IMR-90 (cell line): Measurements from ENCODE around the gene CPEB3. TPM values are rescaled to one million over a fixed set of nuclear protein-coding genes. Genes with fewer than 3 reads are reported as not detected.

Experiments used
- ATAC-seq: fragments of 200-7000 bp; cut with Tn5 transposase; 2 replicates; pipeline ENCODE4 v1.9.1; 2020; ENCODE audit warnings: low read depth, mild to moderate bottlenecking, moderate library complexity
- BruUV-seq: library from RNA; stranded (reverse); fragments of 400-500 nt; replicated peaks from 2 replicates; lab custom pipeline; 2021; lab: Mats Ljungman, UMichigan
- CTCF ChIA-PET: fragments of 300-600 bp; formaldehyde crosslinking; extraction: SDS; loops from one replicate; lab custom pipeline; 2021; ENCODE audit warnings: antibody characterized with exemption; lab: Yijun Ruan, JAX
- POLR2A ChIA-PET: fragments of 300-600 bp; sonication (Branson Sonifier 250); formaldehyde crosslinking; loops from one replicate; lab custom pipeline; 2022; ENCODE audit warnings: antibody characterized with exemption; ENCODE audit not compliant: unreplicated experiment; lab: Charles Lee
- DNase-seq: peaks from one replicate; pipeline ENCODE4 v3.0.0; 2013
- H2AFZ ChIP-seq: replicated peaks from 2 replicates; pipeline ENCODE3; 2013; ENCODE audit warnings: low read length, mild to moderate bottlenecking; ENCODE audit not compliant: poor library complexity
- H2AK5ac ChIP-seq: 2 replicates; pipeline ENCODE4 v1.6.1; 2013; ENCODE audit warnings: low read depth, low read length, inconsistent platforms
- H2AK9ac ChIP-seq: replicated peaks from 2 replicates; pipeline ENCODE3; 2013; ENCODE audit warnings: mild to moderate bottlenecking, low read depth, low read length, moderate library complexity; ENCODE audit not compliant: poor library complexity
- H2BK120ac ChIP-seq: 2 replicates; pipeline ENCODE4 v1.6.1; 2013; ENCODE audit warnings: low read depth, low read length, inconsistent platforms
- H2BK15ac ChIP-seq: 3 replicates; pipeline ENCODE4 v1.6.1; 2013; ENCODE audit warnings: low read depth, low read length, inconsistent platforms
- H2BK20ac ChIP-seq: 2 replicates; pipeline ENCODE4 v1.6.1; 2013; ENCODE audit warnings: low read depth, mild to moderate bottlenecking, inconsistent platforms, low read length, moderate library complexity
- H2BK5ac ChIP-seq: 2 replicates; pipeline ENCODE4 v1.6.1; 2013; ENCODE audit warnings: mild to moderate bottlenecking, low read depth, low read length, inconsistent platforms; ENCODE audit not compliant: poor library complexity, severe bottlenecking
- H3K14ac ChIP-seq: replicated peaks from 2 replicates; pipeline ENCODE4 v1.6.1; 2013; ENCODE audit warnings: low read depth, low read length, inconsistent platforms
- H3K18ac ChIP-seq: 2 replicates; pipeline ENCODE4 v1.6.1; 2013; ENCODE audit warnings: low read depth, low read length, control low read depth
- H3K23ac ChIP-seq: 2 replicates; pipeline ENCODE4 v1.6.1; 2013; ENCODE audit warnings: low read depth, low read length, inconsistent platforms
- H3K27ac ChIP-seq: 2 replicates; pipeline ENCODE4 v1.5.1; 2013; ENCODE audit warnings: mild to moderate bottlenecking, control low read depth, low read length; ENCODE audit not compliant: insufficient read depth
- H3K27me3 ChIP-seq: 2 replicates; pipeline ENCODE4 v1.6.1; 2013; ENCODE audit warnings: low read length; ENCODE audit not compliant: control insufficient read depth, insufficient read depth
- H3K36me3 ChIP-seq: 2 replicates; pipeline ENCODE4 v1.6.1; 2013; ENCODE audit warnings: low read length, mixed read lengths; ENCODE audit not compliant: control insufficient read depth, insufficient read depth
- H3K4ac ChIP-seq: 2 replicates; pipeline ENCODE4 v1.6.1; 2013; ENCODE audit warnings: low read depth, low read length, inconsistent platforms
- H3K4me1 ChIP-seq: 2 replicates; pipeline ENCODE4 v1.6.1; 2013; ENCODE audit warnings: low read length, mixed read lengths; ENCODE audit not compliant: control insufficient read depth, insufficient read depth
- H3K4me2 ChIP-seq: 2 replicates; pipeline ENCODE4 v1.6.1; 2013; ENCODE audit warnings: low read depth, mild to moderate bottlenecking, control low read depth, low read length, moderate library complexity
- H3K4me3 ChIP-seq: 2 replicates; pipeline ENCODE4 v1.5.1; 2013; ENCODE audit warnings: low read depth, mild to moderate bottlenecking, control low read depth, low read length, moderate library complexity; ENCODE audit not compliant: insufficient read depth
- H3K56ac ChIP-seq: 2 replicates; pipeline ENCODE4 v1.6.1; 2013; ENCODE audit warnings: low read length, inconsistent platforms; ENCODE audit not compliant: insufficient read depth; ENCODE audit errors: extremely low read depth
- H3K79me1 ChIP-seq, 2 experiments: 2 replicates each; pipeline ENCODE4 v1.6.1; 2013; ENCODE audit warnings: low read length in 2 of 2, inconsistent platforms in 1 of 2, low read depth in 1 of 2
- H3K9ac ChIP-seq: 2 replicates; pipeline ENCODE4 v1.6.1; 2013; ENCODE audit warnings: low read depth, low read length, control low read depth
- H3K9me1 ChIP-seq: 2 replicates; pipeline ENCODE4 v1.6.1; 2013; ENCODE audit warnings: low read length, inconsistent platforms; ENCODE audit not compliant: insufficient read depth
- H3K9me3 ChIP-seq: 2 replicates; pipeline ENCODE4 v1.6.1; 2013; ENCODE audit warnings: low read length; ENCODE audit not compliant: control insufficient read depth, insufficient read depth
- H4K20me1 ChIP-seq: 2 replicates; pipeline ENCODE4 v1.6.1; 2013; ENCODE audit warnings: low read length, inconsistent platforms; ENCODE audit not compliant: insufficient read depth
- H4K5ac ChIP-seq: 2 replicates; pipeline ENCODE4 v1.6.1; 2013; ENCODE audit warnings: mild to moderate bottlenecking, low read depth, low read length, control low read depth
- H4K8ac ChIP-seq, 2 experiments: 2 replicates each; pipeline ENCODE4 v1.6.1; 2013; ENCODE audit warnings: low read depth in 2 of 2, low read length in 2 of 2, control low read depth in 1 of 2, inconsistent platforms in 1 of 2
- H4K91ac ChIP-seq: 2 replicates; pipeline ENCODE4 v1.6.1; 2013; ENCODE audit warnings: low read depth, low read length, inconsistent platforms; ENCODE audit not compliant: insufficient read depth
- BHLHE40 ChIP-seq: fragments of 150-350 bp; IDR thresholded peaks from 2 replicates; pipeline ENCODE4 v1.6.1; 2016; ENCODE audit warnings: mild to moderate bottlenecking, low read depth, low read length
- CEBPB ChIP-seq: IDR thresholded peaks from 2 replicates; pipeline ENCODE4 v1.6.1; 2012; ENCODE audit warnings: low read depth, low read length, improper control_type of control experiment
- MAFK ChIP-seq: IDR thresholded peaks from 2 replicates; pipeline ENCODE4 v1.6.1; 2012; ENCODE audit warnings: low read depth, low read length, improper control_type of control experiment
- MAZ ChIP-seq: IDR thresholded peaks from 2 replicates; pipeline ENCODE4 v1.6.1; 2012; ENCODE audit warnings: low read depth, mild to moderate bottlenecking, low read length, improper control_type of control experiment, moderate library complexity, borderline replicate concordance
- MXI1 ChIP-seq: IDR thresholded peaks from 2 replicates; pipeline ENCODE4 v1.6.1; 2012; ENCODE audit warnings: low read depth, mild to moderate bottlenecking, low read length, moderate library complexity, borderline replicate concordance
- NFE2L2 ChIP-seq: fragments of 150-350 bp; IDR thresholded peaks from 2 replicates; pipeline ENCODE4 v1.6.1; 2016; ENCODE audit warnings: low read depth, mild to moderate bottlenecking, low read length
- POLR2A ChIP-seq: IDR thresholded peaks from 2 replicates; pipeline ENCODE4 v1.6.1; 2012; ENCODE audit warnings: mild to moderate bottlenecking, low read depth, low read length
- RAD21 ChIP-seq: IDR thresholded peaks from 2 replicates; pipeline ENCODE4 v1.6.1; 2012; ENCODE audit warnings: low read length, improper control_type of control experiment
- RCOR1 ChIP-seq: IDR thresholded peaks from 2 replicates; pipeline ENCODE4 v1.6.1; 2012; ENCODE audit warnings: mild to moderate bottlenecking, low read length, improper control_type of control experiment; ENCODE audit not compliant: insufficient replicate concordance
- RFX5 ChIP-seq: IDR thresholded peaks from 2 replicates; pipeline ENCODE4 v1.8.0; 2012; ENCODE audit warnings: low read depth, mild to moderate bottlenecking, low read length, moderate library complexity
- SMC3 ChIP-seq: fragments of 150-350 bp; IDR thresholded peaks from 2 replicates; pipeline ENCODE4 v1.6.1; 2016; ENCODE audit warnings: low read depth, mild to moderate bottlenecking, antibody characterized with exemption, low read length, moderate library complexity
- WGBS, 2 experiments: methylation state at CpG; one replicate each; pipeline versions ENCODE4 v1.1.5 to v1.1.7; 2013; ENCODE audit warnings: missing lambda C conversion rate in 2 of 2; ENCODE audit not compliant: insufficient read length in 1 of 2; ENCODE audit errors: extremely low coverage in 2 of 2; 5-methylcytosine and 5-hydroxymethylcytosine counted together
- dilution Hi-C: fragments of 300-500 bp; cut with HindIII; formaldehyde crosslinking; loops from one replicate; pipeline ENCODE4 v1.14.3; 2018; ENCODE audit warnings: low sequenced_read_pairs; ENCODE audit not compliant: unreplicated experiment
- in situ Hi-C: fragments of 300-500 bp; cut with MboI; formaldehyde crosslinking; loops from 3 replicates; pipeline ENCODE4 v1.14.3; 2019; ENCODE audit warnings: low sequenced_read_pairs, inconsistent platforms, mixed read lengths
- intact Hi-C: fragments of 100-400 bp; cut with micrococcal nuclease; formaldehyde crosslinking; loops from 2 replicates; pipeline ENCODE4 v1.10.0; 2022
- polyA plus RNA-seq, 3 experiments: library from polyadenylated mRNA; depleted of rRNA; stranded (reverse); fragments of >200 nt; gene quantifications; 2 replicates each; pipeline ENCODE4 v1.2.3, GENCODE V29; 2012; ENCODE audit warnings: low replicate concordance in 1 of 3
- total RNA-seq: library from RNA; depleted of rRNA; stranded (reverse); fragments of >200 nt; gene quantifications from 2 replicates; pipeline ENCODE4 v1.2.3, GENCODE V29; 2012
- TF ChIP-seq, protein P1 (sequence below): conservative IDR thresholded peaks from 2 replicates; pipeline ENCODE4 v1.5.1; 2012; ENCODE audit warnings: mild to moderate bottlenecking, low read depth, low read length, improper control_type of control experiment
- TF ChIP-seq, protein P2 (sequence below): fragments of 150-350 bp; IDR thresholded peaks from 2 replicates; pipeline ENCODE4 v1.6.1; 2016; ENCODE audit warnings: low read depth, mild to moderate bottlenecking, low read length, moderate library complexity, borderline replicate concordance

CPEB3 gene
- total and polyA plus RNA-seq, 2 of the 4 experiments (the other 2 are of a cell fraction) = 0.18 to 0.36 TPM

DNA sequence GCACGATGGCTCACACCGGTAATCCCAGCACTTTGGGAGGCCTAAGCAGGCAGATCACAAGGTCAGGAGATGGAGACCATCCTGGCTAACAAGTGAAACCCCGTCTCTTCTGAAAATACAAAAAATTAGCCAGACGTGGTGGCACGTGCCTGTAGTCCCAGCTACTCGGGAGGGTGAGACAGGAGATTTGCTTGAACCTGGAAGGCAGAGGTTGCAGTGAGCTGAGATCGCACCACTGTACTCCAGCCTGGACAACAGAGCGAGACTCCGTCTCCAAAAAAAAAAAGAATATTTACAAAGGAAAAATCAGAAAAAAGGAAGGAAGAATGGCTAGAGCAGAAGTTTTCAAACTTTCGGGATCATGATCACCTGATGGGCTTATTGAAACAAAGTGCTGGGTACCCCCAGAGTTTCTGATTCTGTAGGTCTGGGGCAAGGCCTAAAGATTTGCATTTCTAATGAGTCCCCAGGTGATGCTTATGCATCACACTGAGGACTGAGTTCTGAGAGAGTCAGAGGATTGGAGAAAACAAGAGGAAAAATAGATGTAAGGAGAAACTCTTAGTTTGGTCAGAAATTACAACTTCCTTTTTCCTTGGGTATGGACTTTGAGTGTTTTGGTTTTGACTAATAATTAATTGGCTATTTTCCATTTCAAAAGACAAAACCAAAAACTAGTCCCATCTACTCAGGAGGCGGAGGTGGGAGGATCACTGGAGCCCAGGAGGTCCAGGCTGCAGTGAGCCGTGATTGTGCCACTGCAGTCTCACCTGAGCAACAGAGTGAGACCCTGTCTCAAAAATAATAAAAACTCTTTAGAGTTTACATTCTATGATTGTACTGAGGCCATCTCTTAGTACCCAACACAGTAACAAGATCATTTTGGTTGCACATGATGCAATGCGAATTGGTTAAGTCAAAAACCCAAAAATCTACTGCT is 14.5 kb upstream of the CPEB3 start (continued):
- TF ChIP-seq POLR2A (no peak), CEBPB (no peak)

GRCh38 chr10:92304061-92304460 is 13.2 kb upstream of the CPEB3 start:
- no peak overlapping the region for H3K18ac ChIP-seq
- H3K9me1 ChIP-seq = no peaks in the 10 kb centered on the region; the same call in 1 of the 2 replicates
- no peak overlapping the region for H2BK120ac ChIP-seq
- H3K9me3 ChIP-seq = no peaks in the 10 kb centered on the region
- H3K27ac ChIP-seq = no peak overlapping the region
- no peak overlapping the region for H4K8ac ChIP-seq
- dilution Hi-C loops = no loop called here
- H3K4me3 ChIP-seq = no peak overlapping the region
- no peak overlapping the region for H2BK5ac ChIP-seq
- no TSS peak for BruUV-seq
- intact Hi-C loops = no loop called here
- ChIA-PET POLR2A (no interaction called here), CTCF (interaction anchor here (0.6 kb wide), 1 partner anchor 288 kb away, joined by 3 read pairs; no protein-coding TSS in a partner anchor)
- in situ Hi-C loops = no loop called here
- no peaks in the 10 kb centered on the region for H3K4me1 ChIP-seq
- peaks cover 40% of the 10 kb centered on the region for H4K20me1 ChIP-seq
- no peak overlapping the region for H2AFZ ChIP-seq
- no peak overlapping the region for H3K4ac ChIP-seq
- peaks cover 1% of the 10 kb centered on the region; the same call in 1 of the 2 replicates for H3K36me3 ChIP-seq
- H3K4me2 ChIP-seq = no peak overlapping the region
- no peak overlapping the region for H2AK5ac ChIP-seq
- H2AK9ac ChIP-seq = no peak overlapping the region
- H2BK20ac ChIP-seq = no peak overlapping the region
- H4K91ac ChIP-seq = no peak overlapping the region
- no peak for DNase-seq
- no peak overlapping the region for H3K9ac ChIP-seq
- WGBS, 2 experiments = no CpG with 5 or more reads among the region's 1 CpG
- no peak overlapping the region for H2BK15ac ChIP-seq
- H3K23ac ChIP-seq = no peak overlapping the region
- no peak overlapping the region for H4K5ac ChIP-seq
- H3K27me3 ChIP-seq = no peaks in the 10 kb centered on the region
- ATAC-seq = no peak
- H3K14ac ChIP-seq = no peak overlapping the region
- H3K79me1 ChIP-seq = peaks cover 28 to 61% of the 10 kb centered on the region in 2 experiments
- no peak overlapping the region for H3K56ac ChIP-seq
- TF ChIP-seq, protein P1, sequence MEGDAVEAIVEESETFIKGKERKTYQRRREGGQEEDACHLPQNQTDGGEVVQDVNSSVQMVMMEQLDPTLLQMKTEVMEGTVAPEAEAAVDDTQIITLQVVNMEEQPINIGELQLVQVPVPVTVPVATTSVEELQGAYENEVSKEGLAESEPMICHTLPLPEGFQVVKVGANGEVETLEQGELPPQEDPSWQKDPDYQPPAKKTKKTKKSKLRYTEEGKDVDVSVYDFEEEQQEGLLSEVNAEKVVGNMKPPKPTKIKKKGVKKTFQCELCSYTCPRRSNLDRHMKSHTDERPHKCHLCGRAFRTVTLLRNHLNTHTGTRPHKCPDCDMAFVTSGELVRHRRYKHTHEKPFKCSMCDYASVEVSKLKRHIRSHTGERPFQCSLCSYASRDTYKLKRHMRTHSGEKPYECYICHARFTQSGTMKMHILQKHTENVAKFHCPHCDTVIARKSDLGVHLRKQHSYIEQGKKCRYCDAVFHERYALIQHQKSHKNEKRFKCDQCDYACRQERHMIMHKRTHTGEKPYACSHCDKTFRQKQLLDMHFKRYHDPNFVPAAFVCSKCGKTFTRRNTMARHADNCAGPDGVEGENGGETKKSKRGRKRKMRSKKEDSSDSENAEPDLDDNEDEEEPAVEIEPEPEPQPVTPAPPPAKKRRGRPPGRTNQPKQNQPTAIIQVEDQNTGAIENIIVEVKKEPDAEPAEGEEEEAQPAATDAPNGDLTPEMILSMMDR = no peak
- TF ChIP-seq RFX5 (no peak), MAFK (no peak), MXI1 (no peak), RCOR1 (no peak), MAZ (no peak), NFE2L2 (no peak), RAD21 (no peak), SMC3 (no peak), BHLHE40 (no peak), POLR2A (no peak)
- TF ChIP-seq, protein P2, sequence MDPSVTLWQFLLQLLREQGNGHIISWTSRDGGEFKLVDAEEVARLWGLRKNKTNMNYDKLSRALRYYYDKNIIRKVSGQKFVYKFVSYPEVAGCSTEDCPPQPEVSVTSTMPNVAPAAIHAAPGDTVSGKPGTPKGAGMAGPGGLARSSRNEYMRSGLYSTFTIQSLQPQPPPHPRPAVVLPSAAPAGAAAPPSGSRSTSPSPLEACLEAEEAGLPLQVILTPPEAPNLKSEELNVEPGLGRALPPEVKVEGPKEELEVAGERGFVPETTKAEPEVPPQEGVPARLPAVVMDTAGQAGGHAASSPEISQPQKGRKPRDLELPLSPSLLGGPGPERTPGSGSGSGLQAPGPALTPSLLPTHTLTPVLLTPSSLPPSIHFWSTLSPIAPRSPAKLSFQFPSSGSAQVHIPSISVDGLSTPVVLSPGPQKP = no peak
